HG03571 (cell line): Measurements from ENCODE around the gene RAET1G.
A peak's percentile ranks its signal among the peaks of the same experiment; 100 is the strongest.
"Not testable (repeated sequence)": the region's sequence is repeated elsewhere in the genome, so short reads cannot be mapped to it uniquely, and the experiment has no call there.

ENCODE experiments used
- ATAC-seq: cut with Tn5 transposase; IDR thresholded peaks from one replicate; pipeline ENCODE4 v1.9.1; 2021; ENCODE audit not compliant: unreplicated experiment

RAET1G gene, protein sequence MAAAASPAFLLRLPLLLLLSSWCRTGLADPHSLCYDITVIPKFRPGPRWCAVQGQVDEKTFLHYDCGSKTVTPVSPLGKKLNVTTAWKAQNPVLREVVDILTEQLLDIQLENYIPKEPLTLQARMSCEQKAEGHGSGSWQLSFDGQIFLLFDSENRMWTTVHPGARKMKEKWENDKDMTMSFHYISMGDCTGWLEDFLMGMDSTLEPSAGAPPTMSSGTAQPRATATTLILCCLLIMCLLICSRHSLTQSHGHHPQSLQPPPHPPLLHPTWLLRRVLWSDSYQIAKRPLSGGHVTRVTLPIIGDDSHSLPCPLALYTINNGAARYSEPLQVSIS

DNA sequence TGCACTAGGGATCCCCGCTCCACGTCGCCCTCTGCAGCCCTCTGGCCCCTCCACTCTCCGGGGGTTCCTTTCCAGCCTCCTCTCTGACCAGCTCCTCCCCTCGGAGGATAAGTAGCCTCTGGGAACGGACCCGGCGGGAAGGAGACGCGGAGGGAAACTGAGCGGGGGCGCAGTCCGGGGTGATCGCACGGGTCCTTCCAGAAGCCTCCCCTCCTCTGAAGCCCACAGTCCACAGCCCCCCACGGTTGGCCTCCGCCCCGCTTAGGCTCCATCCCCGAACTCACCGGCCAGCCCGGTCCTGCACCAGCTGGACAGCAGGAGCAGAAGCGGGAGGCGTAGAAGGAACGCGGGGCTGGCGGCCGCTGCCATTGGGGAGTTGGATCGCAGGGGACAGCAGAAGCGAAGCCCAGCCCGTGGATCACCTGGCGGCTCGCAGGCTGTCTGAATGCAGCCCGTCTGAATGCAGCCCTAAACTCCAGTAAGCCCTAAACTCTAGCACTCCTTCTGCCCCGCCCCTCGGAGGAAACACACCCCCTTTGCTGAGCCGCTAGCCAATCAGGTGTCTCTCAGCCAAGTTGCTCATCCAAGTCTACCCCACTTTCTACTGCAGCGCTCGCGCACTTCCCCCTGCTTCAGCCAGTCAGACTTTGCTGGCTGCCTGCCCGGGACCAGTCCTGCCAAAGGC, at the start of gene RAET1G:
Gene RAET1G, minus strand, starts transcription at position 480 of the 685 bp plus-strand sequence. Its CDS starts 111 bp downstream, at position 369.
- ATAC-seq, result no peak

DNA sequence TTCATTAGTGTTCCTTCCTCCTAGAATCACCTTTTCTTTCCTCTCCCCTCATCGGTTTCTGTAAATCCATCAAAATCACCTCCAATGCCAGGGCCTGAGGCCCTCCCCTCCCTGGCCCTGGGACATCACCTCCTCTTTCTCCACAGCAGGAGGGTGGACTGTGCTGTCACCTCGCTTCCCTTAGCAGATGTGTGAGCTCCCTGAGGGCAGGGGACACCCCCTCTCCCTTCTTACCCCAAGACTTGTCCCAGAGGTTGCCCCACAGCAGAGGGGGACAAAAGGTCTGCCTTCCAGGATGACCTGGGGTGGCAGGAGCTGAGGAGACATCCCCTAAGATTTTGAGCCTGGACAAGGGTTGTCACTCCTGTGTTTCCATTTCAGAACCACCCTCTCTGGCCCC, 46.7 kb upstream of the RAET1G start:
- no peak for ATAC-seq

DNA sequence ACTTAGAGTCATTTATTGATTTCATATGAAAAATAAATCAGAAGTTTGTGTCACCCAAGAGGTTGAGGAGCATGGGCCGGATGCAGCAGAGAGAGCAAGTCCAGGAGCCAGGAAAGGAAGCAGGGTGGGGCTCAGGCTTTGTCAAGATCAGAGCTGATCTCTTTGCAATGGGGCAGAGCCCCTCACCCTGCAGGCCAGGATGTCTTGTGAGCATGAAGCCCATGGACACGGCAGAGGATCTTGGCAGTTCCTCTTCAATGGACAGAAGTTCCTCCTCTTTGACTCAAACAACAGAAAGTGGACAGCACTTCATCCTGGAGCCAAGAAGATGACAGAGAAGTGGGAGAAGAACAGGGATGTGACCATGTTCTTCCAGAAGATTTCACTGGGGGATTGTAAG, 46.0 kb upstream of the RAET1G start:
- not testable (repeated sequence) for ATAC-seq

DNA sequence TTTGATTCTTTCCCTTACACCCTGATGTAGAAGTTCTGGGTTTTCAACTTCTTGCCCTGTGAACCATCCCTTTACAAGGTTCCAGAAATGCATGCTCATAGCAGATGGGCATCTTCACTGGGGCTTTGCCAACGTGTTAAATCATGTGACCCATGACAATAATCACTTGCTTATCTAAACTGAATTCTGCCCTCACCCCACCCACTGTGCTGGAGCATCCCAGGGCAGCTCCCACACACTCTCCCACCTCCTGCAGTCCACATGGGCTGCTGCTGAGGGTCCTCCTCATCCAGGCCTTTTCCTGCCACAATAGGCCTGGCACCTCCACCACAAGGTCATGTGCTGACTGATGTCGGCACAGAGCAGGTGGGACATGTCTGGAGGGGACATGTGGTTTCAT, 45.1 kb upstream of the RAET1G start:
- ATAC-seq, result not testable (repeated sequence)

DNA sequence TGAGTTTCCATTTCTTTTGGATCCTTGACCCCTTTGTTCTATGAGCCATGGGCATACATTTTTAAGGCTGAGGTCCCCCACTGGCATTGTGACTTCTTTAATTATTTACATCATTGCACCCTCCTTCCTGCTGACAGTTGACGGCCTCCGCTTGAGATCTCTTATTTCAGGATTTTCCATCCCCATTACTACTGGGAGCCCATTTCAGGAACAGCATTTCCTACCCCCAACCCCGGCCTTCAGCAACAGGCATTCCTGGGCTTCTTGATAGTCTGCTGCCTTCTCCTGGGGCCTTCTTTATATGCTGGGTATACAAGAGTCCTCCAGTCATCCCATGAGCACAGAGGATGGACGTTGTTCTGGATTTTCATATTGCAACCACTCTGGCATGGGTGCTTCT, 44.7 kb upstream of the RAET1G start:
- no peak for ATAC-seq

DNA sequence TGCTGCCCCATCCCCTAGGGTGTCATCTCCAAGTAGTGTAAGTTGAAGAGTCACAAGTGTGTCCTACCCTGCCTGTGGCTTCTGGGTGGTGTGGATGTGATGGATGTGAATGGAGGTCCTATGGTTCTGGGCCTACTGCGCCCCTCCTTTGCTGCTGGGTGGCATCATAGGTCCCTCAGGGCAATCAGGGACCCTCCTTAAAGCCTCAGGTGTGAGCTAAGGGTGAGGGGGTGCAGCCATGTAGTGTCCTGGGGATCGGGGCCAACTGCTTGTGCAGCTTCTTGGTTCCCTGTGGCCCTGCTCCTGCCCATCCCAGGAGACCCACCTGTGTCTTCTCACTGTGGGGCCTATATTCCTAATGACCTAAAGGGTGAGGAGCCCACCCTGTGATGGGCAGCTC, 43.4 kb upstream of the RAET1G start:
- ATAC-seq, result not testable (repeated sequence)

DNA sequence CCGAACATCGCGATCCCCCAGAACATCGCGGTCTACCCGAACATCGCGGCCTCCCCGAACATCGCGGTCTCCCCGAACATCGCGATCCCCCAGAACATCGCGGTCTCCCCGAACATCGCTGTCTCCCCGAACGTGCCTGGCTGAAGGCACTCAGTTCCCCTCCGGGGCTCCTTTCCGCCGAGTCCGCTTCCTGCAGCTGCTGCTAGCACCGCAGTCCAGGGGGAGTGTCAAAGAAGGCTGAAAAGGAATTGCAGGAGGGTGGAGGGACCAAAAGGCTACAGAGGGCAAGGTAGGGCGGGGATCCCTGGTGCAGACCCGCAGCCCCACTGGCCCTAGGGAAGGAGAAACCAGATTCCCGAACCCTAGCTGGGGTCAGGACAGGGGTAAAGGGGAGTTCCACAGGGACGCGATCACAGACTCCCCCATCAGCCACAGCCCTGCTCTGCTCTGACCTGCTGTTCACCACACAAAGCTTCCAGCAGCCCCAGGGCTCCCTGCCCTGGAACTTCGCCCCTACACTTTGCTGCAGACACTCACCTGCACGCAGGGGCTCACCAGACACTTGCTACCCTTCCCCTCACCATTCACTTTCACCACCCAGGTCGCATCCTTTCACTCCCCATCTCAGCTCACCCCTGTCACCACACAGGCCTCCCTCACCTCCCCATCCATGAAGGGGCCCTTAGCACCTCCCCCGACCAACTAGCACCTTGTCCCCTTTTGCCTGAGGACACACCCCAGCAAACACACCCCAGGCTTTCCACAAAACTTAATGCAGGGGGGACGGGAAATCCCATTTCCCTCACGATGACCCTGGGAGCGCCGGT, 42.5 kb upstream of the RAET1G start:
- no peak for ATAC-seq

DNA sequence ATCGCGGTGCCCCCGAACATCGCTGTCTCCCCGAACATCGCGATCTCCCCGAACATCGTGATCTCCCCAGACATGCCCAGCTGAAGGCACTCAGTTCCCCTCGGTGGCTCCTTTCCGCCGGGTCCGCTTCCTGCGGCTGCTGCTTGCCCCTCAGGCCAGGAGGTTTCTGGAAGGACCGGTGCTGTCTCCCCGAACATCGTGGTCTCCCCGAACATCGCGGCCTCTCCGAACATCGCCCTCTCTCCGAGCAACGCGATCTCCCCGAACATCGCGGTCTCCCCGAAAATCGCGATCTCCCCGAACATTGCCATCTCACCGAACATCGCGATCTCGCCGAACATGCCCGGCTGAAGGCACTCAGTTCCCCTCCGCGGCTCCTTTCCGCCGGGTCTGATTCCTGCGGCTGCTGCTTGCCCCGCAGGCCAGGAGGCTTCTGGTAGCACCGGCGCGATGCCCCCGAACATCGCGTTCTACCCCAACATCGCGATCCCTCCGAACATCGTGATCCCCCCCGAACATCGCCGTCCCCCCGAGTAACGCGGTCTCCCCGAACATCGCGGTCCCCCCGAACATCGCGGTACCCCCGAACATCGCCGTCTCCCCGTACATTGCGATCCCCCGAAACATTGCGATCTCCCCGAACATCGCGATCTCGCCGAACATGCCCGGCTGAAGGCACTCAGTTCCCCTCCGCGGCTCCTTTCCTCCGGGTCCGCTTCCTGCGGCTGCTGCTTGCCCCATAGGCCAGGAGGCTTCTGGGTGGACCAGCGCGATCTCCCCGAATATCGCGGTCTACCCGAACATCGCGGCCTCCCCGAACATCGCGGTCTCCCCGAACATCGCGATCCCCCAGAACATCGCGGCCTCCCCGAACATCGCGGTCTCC, 41.6 kb upstream of the RAET1G start:
- no peak for ATAC-seq

DNA sequence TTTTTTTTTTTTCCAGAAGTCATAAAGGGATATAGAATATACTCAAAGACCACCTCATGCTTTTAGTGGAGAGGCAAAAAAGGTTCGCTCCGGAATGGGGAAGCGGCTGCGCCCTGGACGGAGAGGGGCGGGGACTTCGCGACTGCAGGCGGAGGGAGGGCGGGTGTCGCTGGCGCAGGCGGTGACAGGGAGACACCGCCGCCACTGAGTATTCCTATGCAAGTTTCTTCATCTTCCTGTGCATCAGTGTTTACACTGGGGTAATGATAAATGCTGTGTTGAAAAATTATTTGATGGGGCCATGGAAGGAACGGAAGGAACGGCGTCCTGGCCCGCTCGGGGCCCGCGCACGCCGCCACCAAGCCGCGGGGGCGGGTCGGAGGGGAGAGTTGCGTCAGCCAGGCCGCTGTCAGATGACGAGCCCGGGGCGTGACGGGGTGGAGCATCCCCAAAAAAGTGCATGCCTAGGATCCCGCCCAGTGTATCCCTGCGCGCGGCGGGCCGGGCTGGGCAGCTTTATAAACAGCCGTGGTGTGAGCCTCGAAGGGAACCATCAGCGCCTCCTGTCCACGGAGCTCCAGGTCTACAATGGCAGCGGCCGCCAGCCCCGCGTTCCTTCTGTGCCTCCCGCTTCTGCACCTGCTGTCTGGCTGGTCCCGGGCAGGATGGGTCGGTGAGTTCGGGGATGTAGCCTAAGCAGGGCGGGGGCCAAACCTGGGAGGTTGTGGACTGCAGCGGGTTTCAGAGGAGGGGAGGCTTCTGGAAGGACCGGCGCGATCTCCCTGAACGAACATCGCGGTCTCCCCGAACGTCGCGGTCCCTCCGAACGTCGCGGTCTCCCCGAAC, 40.8 kb upstream of the RAET1G start, which contains the start of gene ULBP1:
Gene ULBP1, plus strand, starts transcription at position 482 of the 846 bp plus-strand sequence. Its CDS starts 107 bp downstream, at position 589.
- peak; percentile 59 for ATAC-seq

DNA sequence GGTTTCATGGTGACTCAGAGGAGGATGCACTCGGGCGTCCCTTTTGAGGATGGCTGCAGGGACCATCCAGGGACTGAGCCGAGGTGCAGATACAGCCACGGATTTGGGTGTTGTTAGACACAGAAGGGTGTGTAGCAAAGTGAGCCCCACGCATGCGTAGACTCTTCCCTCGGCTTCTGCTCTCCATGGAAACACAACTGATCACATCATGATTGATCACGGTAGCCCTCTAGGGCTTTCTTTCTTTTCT, 40.2 kb upstream of the RAET1G start:
- no peak for ATAC-seq

DNA sequence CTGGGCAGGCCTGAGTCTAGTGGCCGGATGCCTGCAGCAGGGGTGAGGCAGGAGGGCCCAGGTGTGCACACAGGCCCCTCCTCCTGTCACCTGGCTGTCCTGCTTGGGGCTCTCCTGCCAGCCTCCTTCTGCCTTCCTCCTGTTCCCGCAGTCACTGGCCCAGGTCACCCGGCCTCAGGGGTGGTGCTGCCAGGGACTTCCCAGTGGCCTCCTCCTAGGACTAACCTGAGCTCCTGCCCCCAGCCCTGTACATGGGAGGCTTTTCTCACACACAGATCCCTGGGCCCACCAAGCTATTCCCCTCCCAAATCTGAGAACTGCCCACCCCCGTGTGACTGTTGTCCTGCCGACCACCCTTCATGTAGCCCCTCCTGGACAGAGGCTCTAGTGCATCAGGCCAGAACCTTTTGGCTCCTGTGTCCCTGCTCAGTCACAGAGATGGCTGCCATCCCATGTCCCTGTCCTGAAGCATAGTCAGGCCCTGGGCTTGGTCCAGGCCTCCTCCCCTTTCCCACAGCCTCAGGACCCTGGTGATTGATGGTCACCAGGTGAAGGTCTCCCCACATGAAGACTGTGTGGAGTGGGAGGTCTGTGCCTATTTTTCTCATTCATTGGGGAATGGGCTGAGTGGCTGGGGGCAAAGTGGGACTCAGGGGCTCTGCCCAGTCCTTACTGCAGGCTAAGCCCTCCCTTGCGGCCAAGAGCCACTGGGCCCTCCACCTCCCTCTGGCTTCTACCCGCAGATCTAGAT, 39.7 kb upstream of the RAET1G start:
- ATAC-seq, result no peak

DNA sequence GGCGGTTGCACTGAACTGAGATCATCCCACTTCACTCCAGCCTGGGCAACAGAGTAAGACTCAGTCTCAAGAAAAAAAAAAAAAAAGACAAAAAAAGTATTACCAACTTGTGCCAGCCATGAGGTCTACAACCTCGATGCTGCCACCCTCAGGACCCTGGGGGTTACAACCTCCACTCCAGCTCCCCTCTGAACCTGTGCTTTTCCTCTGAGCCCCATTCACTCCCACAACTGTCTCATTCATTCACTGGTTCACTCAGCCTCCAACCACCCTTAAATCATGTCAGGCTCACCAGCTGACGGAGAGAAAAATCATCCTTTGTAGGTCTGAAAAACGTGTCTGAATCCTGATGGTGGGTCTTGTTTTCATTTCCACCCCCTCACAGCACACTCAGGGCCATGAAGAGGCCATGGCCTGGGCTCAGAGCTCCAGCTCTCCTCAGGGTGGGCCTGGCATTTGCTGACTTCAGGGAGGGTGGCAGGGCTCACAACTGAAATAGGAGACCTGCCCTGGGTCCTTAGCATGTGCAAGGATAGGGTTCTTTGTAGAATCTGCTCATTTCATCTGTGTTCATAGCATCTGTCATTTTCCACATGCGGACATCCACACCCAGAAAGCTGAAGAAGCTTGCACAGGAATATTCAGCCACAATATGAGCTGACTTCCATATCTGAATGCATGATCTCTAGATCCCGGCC, 39.0 kb upstream of the RAET1G start:
- no peak for ATAC-seq

DNA sequence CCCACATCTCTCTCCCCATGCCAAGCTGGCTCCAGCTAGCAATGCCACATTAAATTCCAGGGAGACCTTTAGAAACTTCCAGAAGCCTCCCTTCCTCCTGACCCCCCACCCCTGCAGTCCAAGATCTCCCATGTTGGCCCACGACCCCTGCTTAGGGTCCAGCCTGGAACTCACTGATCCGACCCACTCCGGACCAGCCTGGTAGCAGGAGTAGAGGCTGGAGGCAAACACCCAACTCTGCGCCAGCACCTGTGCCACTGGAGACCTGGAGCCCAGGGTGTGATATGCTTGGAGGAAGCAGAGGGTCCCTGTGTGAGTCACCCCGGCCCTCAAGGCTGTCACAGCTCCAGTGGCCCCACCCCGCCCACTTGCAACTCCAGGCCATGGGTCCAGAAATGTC, 37.6 kb upstream of the RAET1G start:
- no peak for ATAC-seq

DNA sequence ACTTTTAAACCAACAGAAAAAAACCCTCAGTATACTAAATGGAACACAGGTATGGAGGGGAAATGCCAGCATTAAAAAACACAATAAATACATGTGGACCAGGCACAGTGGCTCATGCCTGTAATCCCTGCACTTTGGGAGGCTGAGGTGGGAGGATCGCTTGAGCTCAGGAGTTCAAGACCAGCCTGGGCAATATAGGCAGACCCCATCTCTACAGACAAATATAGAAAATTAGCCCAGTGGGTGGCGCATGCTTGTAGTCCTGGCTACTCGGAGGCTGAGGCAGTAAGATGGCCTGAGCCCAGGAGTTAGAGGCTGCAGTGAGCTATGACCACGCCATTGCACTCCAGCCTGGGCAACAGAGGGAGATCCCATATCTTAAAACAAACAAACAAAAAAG, 36.9 kb upstream of the RAET1G start:
- not testable (repeated sequence) for ATAC-seq

DNA sequence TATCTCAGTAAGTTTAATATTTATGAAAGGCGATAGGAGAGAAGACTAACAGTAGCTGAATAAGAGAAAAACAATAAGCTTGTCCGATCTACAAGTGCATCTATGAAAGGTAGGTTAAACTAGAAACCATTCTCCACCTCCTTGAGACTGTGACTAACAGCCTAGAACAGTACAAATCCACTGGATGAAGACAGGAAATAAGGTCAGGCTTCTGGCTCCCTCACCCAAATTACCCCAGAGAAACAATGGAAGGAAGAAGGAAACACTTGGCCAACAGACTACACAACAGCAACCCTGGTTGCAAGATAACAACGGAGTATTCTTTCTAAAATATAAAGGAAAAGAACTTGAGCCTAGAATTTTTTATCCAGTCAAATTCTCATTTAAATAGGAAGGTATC, 35.2 kb upstream of the RAET1G start:
- ATAC-seq, result not testable (repeated sequence)

DNA sequence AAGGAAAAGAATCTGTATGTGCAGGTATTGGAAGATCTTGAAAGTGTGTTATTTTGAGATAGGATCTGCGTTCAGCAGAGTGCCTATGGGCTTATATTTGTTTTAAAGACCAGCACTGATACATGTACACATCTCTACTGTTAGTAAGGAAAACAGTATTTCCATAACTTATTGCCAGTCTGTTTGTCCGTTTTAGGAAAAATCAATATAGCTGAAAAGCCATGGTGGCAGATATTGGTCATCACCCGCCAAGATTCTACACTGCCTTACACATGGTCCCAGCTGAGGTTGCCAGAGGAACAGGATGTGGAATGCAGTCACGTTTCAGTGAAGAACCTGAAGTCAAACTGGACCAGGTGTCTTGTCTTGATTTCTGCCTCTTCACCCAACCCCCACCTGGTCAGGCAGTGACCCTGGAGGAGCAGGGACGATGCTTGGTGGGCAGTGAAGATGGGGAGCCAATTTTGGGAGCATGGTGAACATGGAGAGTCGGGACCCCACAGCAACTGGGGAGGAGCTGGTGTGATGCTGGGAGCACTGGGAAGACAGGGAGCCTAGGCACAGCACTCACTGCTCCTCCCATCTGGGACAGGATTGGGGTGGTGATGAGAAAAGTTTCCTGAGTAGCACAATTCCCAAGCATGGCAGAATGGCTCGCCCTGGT, 32.9 kb upstream of the RAET1G start:
- not testable (repeated sequence) for ATAC-seq

DNA sequence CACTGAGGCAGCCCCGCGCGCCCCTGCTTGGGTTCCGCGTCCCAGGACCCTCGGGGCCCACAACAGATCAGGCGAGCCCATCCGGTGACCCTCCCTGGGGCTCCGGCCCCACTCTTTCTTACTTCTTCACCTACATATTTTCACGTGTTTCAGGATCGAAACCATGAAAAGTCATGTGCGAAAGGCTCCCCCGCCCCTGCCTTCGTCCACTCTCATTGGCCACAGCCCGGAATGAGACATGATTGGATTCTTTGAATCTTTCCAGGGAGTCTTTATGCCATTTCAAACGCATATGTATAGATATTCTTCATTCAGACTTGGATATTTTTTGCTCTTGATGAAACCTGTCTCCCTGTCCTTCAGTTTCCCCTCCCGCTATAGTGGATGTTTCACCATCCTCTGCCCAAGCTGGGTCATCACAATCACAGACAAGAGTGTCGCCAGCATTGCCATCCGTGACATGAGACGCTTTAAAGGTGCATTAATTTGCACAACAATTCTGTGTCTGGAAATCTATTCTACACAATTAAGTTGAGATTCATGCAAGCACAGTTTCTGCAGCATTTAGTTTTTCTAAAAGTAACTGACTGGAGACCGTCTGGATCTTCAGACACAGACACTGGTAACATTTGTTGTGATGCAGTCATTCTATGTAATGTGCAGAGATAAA, 32.2 kb upstream of the RAET1G start:
- ATAC-seq, result not testable (repeated sequence)
